Endothelial cell (in vitro differentiated cells): ENCODE results near the gene ARHGAP8. TPM values are rescaled to one million over a fixed set of nuclear protein-coding genes. Genes with fewer than 3 reads are reported as not detected.

Experiments used
- DNase-seq: peaks from one replicate; pipeline ENCODE4 v3.0.0; 2021; ENCODE audit warnings: low spot score
- H3K27ac Mint-ChIP-seq: one replicate; pipeline ENCODE4 v1.8.0; 2021; ENCODE audit warnings: mixed read lengths, inconsistent platforms; ENCODE audit not compliant: unreplicated experiment
- H3K27me3 Mint-ChIP-seq: one replicate; pipeline ENCODE4 v1.8.0; 2021; ENCODE audit warnings: mild to moderate bottlenecking, moderate library complexity, mixed read lengths, inconsistent platforms; ENCODE audit not compliant: unreplicated experiment
- H3K36me3 Mint-ChIP-seq: one replicate; pipeline ENCODE4 v1.8.0; 2021; ENCODE audit warnings: mild to moderate bottlenecking, low read depth, mixed read lengths, inconsistent platforms; ENCODE audit not compliant: unreplicated experiment
- H3K4me1 Mint-ChIP-seq: one replicate; pipeline ENCODE4 v1.8.0; 2021; ENCODE audit warnings: mild to moderate bottlenecking, mixed read lengths, inconsistent platforms; ENCODE audit not compliant: unreplicated experiment
- H3K4me3 Mint-ChIP-seq: one replicate; pipeline ENCODE4 v1.8.0; 2021; ENCODE audit warnings: mild to moderate bottlenecking, mixed read lengths, inconsistent platforms; ENCODE audit not compliant: unreplicated experiment
- H3K9me3 Mint-ChIP-seq: one replicate; pipeline ENCODE4 v1.8.0; 2021; ENCODE audit warnings: mixed read lengths, inconsistent platforms; ENCODE audit not compliant: unreplicated experiment
- total RNA-seq: library from RNA; stranded (reverse); fragmentation: NEBNext Ultra II Directional; extraction: Animal tissue kit (Norgen Biotek cat#: 25700); gene quantifications from one replicate; pipeline ENCODE4 v1.2.1, GENCODE V29; 2021; ENCODE audit not compliant: unreplicated experiment
- TF ChIP-seq, protein P1 (sequence below): fragments of 200-600 bp; sonication (generic); IDR thresholded peaks from one replicate; pipeline ENCODE4 v1.5.0; 2021; ENCODE audit warnings: antibody characterized with exemption; ENCODE audit not compliant: unreplicated experiment

The ARHGAP8 gene
- total RNA-seq, 1 donor from 2014 or later = 0.80 TPM

- TF ChIP-seq, protein P1, sequence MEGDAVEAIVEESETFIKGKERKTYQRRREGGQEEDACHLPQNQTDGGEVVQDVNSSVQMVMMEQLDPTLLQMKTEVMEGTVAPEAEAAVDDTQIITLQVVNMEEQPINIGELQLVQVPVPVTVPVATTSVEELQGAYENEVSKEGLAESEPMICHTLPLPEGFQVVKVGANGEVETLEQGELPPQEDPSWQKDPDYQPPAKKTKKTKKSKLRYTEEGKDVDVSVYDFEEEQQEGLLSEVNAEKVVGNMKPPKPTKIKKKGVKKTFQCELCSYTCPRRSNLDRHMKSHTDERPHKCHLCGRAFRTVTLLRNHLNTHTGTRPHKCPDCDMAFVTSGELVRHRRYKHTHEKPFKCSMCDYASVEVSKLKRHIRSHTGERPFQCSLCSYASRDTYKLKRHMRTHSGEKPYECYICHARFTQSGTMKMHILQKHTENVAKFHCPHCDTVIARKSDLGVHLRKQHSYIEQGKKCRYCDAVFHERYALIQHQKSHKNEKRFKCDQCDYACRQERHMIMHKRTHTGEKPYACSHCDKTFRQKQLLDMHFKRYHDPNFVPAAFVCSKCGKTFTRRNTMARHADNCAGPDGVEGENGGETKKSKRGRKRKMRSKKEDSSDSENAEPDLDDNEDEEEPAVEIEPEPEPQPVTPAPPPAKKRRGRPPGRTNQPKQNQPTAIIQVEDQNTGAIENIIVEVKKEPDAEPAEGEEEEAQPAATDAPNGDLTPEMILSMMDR = no peak
- H3K27ac Mint-ChIP-seq = no peak overlapping the region
- no peak for DNase-seq
These were observed 140.7 kb downstream of the ARHGAP8 start for GRCh38 chr22:44892803-44893730.

DNA sequence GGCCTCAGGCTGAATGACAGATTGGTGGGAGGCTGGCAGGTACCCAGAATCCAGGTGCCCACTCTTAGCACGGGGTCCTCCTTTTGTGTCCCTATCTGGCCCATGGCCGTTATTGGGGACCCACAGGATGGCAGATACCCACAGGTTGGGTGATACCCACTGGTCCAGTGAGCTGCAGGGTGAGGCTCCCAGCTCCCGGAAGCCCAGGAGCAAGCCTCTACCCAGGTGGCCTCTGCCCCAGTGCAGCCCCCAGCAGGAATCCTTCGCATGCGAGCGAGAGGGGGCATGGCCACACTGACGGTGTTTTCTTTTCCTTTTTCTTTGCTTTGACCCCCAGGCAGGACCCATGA, 141.3 kb downstream of the ARHGAP8 start:
- Mint-ChIP-seq H3K27me3 (peaks cover 4% of the 10 kb centered on the region), H3K27ac (no peak overlapping the region), H3K36me3 (no peaks in the 10 kb centered on the region), H3K9me3 (no peaks in the 10 kb centered on the region), H3K4me1 (no peaks in the 10 kb centered on the region), H3K4me3 (no peak overlapping the region)
- DNase-seq = no peak
- TF ChIP-seq, protein P1 = no peak

More at GRCh38 chr22:44892803-44893730, 140.7 kb downstream of the ARHGAP8 start:
- Mint-ChIP-seq H3K36me3 (no peaks in the 10 kb centered on the region), H3K9me3 (no peaks in the 10 kb centered on the region), H3K27me3 (peaks cover 4% of the 10 kb centered on the region), H3K4me1 (no peaks in the 10 kb centered on the region), H3K4me3 (no peak overlapping the region)

DNA sequence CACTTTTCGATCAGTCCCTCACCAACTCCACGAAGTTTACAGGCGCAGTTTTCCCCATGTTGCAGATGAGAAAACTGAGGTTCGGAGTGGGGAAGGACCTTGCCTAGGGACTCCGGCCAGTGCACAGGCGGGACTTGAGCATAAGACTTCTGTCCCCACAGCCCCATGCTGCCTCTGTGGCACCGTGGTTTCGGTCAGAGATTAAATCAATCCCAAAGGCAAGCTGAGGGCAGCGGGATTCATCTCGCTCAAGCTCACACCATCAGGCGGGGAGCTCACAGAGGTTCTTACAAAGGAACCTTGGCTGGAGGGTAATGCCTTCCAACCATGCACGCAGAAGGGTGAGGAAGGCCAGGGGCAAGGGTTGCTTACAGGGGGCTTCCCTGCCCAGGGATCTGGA, 141.9 kb downstream of the ARHGAP8 start:
- TF ChIP-seq, protein P1 = no peak
- Mint-ChIP-seq H3K4me1 (no peaks in the 10 kb centered on the region), H3K4me3 (no peak overlapping the region), H3K36me3 (no peaks in the 10 kb centered on the region), H3K27me3 (peaks cover 4% of the 10 kb centered on the region), H3K27ac (no peak overlapping the region), H3K9me3 (no peaks in the 10 kb centered on the region)
- DNase-seq = no peak

- Mint-ChIP-seq H3K9me3 (no peaks in the 10 kb centered on the region), H3K4me3 (no peak overlapping the region), H3K27me3 (peaks cover 4% of the 10 kb centered on the region), H3K27ac (no peak overlapping the region), H3K4me1 (no peaks in the 10 kb centered on the region), H3K36me3 (no peaks in the 10 kb centered on the region)
- DNase-seq = no peak
- TF ChIP-seq, protein P1 = no peak
These were observed 142.4 kb downstream of the ARHGAP8 start for GRCh38 chr22:44894782-44895181.
